Fibroblast of villous mesenchyme (primary cell): ENCODE results near the gene SLIT3. TPM values are rescaled to one million over a fixed set of nuclear protein-coding genes. Genes with fewer than 3 reads are reported as not detected.

Experiments used
- DNase-seq: peaks from one replicate; pipeline ENCODE4 v3.0.0-alpha.2; 2010; ENCODE audit warnings: low read depth
- H3K4me3 ChIP-seq: 2 replicates; pipeline ENCODE4 v1.5.1; 2011; ENCODE audit warnings: low read depth, mild to moderate bottlenecking, low read length
- CTCF ChIP-seq: IDR thresholded peaks from 2 replicates; pipeline ENCODE4 v1.5.1; 2012; ENCODE audit warnings: low read depth, mild to moderate bottlenecking, low read length; ENCODE audit not compliant: insufficient read depth
- total RNA-seq: library from RNA; depleted of rRNA; stranded (reverse); fragments of >200 nt; gene quantifications from 2 replicates; pipeline ENCODE4 v1.2.3, GENCODE V29; 2012

The SLIT3 gene
- total RNA-seq, 1 donor = under 0.01 TPM

GRCh38 chr5:168875832-168876231 lies 425.1 kb downstream of the SLIT3 start:
- H3K4me3 ChIP-seq = no peak overlapping the region
- no peak for TF ChIP-seq CTCF
- no peak for DNase-seq

- peak; percentile 31 for TF ChIP-seq CTCF
- H3K4me3 ChIP-seq = no peak overlapping the region
- DNase-seq = peak; percentile 7
Measured at GRCh38 chr5:168874713-168875380, 426.1 kb downstream of the SLIT3 start.

- no peak for DNase-seq
- no peak for TF ChIP-seq CTCF
- H3K4me3 ChIP-seq = no peak overlapping the region
Measured at GRCh38 chr5:168872246-168872645, 428.7 kb downstream of the SLIT3 start.

GRCh38 chr5:168870910-168871309 lies 430.0 kb downstream of the SLIT3 start:
- no peak for DNase-seq

GRCh38 chr5:168869615-168870227 lies 431.2 kb downstream of the SLIT3 start:
- TF ChIP-seq CTCF = no peak
- H3K4me3 ChIP-seq = no peak overlapping the region
- no peak for DNase-seq

More at GRCh38 chr5:168870910-168871309, 430.0 kb downstream of the SLIT3 start:
- H3K4me3 ChIP-seq = no peak overlapping the region
- no peak for TF ChIP-seq CTCF

GRCh38 chr5:168867241-168867640 lies 433.7 kb downstream of the SLIT3 start:
- H3K4me3 ChIP-seq = no peak overlapping the region
- no peak for DNase-seq
- TF ChIP-seq CTCF = no peak
